GOT3 (cell line): Measurements from ENCODE around the gene TMEM109.
"Not testable (repeated sequence)": the region's sequence is repeated elsewhere in the genome, so short reads cannot be mapped to it uniquely, and the experiment has no call there.

Experiments used
- DNase-seq: peaks from one replicate; lab custom pipeline; 2025; ENCODE audit warnings: mixed read lengths; lab: John Stamatoyannopoulos, UW

Gene TMEM109

GRCh38 chr11:60878245-60879101 is 35.5 kb upstream of the TMEM109 start:
- no peak for DNase-seq

DNA sequence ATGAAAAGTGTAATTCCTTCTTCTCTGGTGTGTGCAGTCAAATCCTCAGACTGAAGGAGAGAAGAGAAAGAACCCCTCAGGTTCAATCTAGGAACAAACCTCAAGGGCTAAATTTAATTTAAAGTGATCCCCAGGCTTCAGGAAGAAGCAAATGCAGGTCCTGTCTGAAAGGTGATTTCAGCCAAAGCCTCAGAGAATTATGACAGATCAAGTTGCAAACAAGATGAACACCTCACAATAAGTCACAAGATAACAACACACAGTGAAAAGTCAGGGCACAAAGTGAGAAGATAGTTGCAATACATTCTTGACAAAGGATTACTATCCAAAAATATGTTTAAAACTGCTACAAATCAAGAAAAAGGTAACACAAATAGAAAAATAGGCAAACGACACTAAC is 34.9 kb upstream of the TMEM109 start:
- no peak for DNase-seq

DNA sequence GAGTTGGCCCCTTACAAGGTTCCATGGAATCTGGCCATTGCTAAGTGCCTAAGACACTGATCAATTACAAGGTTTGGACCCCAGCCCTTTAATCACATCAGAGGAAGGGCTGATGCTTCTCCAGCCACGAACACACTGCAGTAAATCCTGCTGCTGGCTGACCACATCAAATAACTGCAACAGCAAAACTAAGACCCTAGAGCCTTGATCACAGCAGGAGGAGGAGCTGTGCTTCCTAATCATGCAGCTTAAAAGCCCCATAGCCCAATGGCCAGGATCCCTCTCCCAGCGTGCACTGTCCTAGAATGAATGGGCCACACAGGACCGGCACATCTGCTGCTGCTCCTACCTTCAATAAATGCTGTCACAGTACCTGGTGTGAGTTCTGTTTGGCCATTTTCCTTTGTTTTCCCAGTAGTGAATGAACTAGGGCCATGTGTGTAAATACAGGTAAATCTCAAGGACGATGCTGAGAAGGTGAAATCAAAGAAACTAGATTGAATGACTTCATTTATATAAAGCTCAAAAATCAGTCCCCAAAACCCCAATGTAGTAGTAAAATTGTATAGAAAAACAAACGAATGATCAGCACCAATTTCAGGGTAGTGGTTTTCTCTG is 33.9 kb upstream of the TMEM109 start:
- DNase-seq = no peak

DNA sequence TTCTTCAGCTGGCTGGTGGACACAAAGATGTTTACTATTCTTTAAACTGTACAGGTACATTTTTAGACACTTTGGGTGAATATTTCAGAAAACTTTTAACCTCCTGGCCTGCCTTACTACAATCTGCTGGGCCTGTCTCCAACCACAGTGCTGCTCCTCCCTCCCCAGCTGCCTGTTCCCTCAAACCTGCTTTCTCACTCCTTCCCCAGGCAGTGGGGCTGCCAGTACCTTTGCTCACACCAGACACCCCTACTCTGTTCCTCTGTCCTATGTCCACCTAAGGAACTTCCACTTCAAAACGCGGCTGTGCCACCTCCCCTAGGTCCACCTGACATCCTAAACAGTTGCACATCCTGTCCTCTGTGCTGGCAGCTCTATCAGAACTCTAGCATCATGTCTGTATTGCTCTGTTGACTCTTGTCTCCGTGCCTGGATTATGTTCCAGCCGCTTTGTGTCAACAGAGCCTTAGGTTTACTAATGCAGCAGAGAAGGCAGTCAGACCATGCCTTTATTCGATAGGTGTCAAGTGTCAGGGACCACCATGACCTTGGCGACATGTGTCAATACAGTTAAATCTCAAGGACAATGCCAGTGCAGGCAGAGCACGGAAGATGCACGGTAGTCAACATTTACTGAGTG is 33.2 kb upstream of the TMEM109 start:
- no peak for DNase-seq

DNA sequence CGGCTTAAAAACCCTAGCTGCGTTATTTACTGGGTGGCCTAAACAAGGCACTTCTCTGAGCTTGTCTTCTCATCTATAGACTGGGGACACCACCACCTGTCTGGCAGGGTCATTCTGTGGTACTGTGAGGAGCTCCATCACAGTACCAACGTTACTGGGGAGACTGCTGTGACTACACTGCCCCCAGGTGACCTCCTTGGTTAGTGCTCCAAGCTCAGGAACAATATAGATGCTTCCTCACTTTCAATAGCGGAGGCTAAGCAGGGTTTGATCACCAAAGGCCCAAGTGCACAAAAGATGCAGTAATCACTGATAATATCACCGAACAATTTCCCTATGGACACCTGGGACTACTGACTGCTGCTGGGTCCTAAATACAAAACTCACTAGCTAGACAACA is 26.4 kb upstream of the TMEM109 start:
- DNase-seq = no peak

GRCh38 chr11:60889869-60890311 is 24.1 kb upstream of the TMEM109 start:
- DNase-seq = no peak

DNA sequence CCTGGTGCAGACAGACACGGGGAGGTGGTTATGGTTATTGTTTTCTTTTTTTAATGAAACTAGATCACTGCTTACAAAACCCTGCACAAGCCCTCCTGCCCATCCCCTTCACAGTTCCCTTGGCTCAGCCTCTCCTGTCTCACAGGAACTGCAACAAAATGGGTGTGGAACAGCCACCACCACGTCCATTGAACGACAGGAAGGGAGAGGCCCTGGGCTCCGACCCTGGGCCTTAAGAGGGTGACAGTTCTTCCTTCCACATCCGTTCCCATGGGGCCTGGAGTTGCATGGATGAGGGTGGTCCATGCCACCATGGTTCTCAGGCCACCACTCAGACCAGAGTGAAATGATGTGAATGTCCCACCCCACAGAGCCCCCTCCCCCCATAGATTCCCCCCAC is 23.3 kb upstream of the TMEM109 start:
- no peak for DNase-seq

- DNase-seq = no peak
Observed at GRCh38 chr11:60891103-60891741, 22.7 kb upstream of the TMEM109 start.

DNA sequence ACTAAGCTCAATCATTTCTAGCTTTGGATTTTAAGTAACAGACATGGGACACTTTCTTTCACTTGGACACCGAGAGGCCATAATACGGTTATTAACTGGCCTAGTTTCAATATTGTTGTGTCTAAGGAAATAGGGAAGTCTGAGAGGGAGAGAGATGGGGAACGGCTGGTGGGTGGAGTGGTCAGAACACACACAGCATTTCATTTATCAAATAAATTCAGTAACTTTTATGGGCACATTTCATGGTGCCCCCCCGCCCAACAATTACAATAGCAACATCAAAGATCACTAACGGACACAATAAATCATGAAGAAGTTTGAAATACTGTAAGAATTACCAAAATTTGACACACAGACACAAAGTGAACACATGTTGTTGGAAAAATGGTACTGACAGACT is 18.3 kb upstream of the TMEM109 start:
- no peak for DNase-seq

- no peak for DNase-seq
Observed at GRCh38 chr11:60897496-60897895, 16.5 kb upstream of the TMEM109 start.

- no peak for DNase-seq
Observed at GRCh38 chr11:60899046-60899936, 14.7 kb upstream of the TMEM109 start.

DNA sequence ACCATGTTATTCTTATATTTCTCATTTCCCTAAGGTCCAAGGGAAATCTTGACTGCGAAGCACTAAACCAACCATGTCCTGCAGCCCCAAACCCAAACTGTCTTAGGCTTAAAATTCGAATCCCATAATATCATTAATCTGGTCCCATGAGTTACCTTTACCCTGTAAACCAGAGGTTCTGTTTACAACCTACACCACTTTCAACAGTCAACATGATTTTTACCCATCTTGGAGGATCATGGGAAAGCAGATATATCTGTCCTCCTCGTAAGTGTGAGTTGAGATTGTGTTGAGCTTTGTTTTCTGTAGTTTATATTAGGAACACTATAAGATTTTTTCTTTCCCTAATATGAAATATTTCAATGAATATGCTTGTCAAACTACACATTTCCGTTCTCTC is 14.0 kb upstream of the TMEM109 start:
- no peak for DNase-seq

GRCh38 chr11:60900673-60901404 is 13.1 kb upstream of the TMEM109 start:
- no peak for DNase-seq

GRCh38 chr11:60902625-60903024 is 11.3 kb upstream of the TMEM109 start:
- no peak for DNase-seq

GRCh38 chr11:60905047-60905446 is 8.9 kb upstream of the TMEM109 start:
- no peak for DNase-seq

GRCh38 chr11:60905551-60906113 is 8.3 kb upstream of the TMEM109 start:
- DNase-seq = no peak

- DNase-seq = peak; percentile 88
Observed at GRCh38 chr11:60906132-60906972, 7.6 kb upstream of the TMEM109 start, which contains the start of gene PRPF19. TSS of gene PRPF19 (minus strand) at chr11:60906585. CDS start at chr11:60906382, 203 bp downstream.

DNA sequence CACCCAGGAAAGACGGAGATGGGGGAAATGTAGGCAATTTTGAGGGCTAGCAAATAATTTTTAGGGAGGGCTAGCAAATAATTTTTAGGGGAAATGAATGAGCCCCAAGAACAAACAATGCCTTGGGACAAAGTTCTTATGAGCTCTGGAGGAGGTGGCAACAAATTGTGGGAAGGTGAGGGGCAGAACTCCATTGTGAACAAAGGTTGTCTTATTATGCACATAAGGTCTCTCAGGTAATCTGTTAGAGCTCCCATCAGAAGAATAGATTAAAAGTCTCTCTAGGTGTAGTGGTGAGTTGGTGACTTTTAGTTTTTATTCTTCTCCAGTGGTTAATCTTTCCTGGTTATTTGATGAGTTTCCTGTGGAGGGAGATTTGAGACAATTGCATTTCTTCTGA is 5.2 kb upstream of the TMEM109 start:
- DNase-seq = no peak

DNA sequence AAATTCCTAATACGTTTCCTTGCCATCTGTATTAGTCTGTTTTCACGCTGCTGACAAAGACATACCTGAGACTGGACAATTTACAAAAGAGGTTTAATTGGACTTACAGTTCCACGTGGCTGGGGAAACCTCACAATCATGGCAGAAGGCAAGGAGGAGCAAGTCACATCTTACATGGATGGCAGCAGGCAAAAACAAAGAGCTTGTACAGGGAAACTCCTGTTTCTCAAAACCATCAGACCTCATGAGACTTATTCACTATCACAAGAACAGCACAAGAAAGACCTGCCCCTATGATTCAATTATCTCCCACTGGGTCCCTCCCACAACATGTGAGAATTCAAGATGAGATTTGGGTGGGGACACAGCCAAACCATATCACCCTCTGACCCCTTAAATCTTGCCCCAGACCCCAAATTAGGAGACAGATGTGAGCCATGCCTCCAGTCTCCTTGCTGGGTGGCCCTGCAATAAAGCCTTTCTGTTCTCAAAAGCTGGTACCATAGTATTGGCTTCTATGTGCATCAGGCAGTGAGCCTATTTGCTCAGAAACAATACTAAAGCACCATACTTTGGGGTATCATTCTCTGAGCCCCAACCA is 4.2 kb upstream of the TMEM109 start:
- not testable (repeated sequence) for DNase-seq
